ENCODE measurements around the gene C12orf76. TPM values are rescaled to one million over a fixed set of nuclear protein-coding genes. Genes with fewer than 3 reads are reported as not detected.

The C12orf76 gene
- total and polyA plus RNA-seq, 2 of the 13 experiments (the other 11 are each of a cell fraction or from before 2014, with no cell fraction given), result 15.8 to 38.4 TPM

- TF ChIP-seq ZNF407 (CRISPR knock-in tag; IDR thresholded peaks at IDR 0.05; ENCODE audit: not compliant biosample characterization) (no peak), CEBPZ (IDR thresholded peaks at IDR 0.05; ENCODE audit: low read length) (no peak), ZNF703 (CRISPR knock-in tag; IDR thresholded peaks at IDR 0.05; ENCODE audit: borderline replicate concordance) (no peak), ZC3H13 (CRISPR knock-in tag; IDR thresholded peaks at IDR 0.05) (no peak), REL (CRISPR knock-in tag; conservative IDR thresholded peaks at IDR 0.05) (no peak), HIC2 (CRISPR knock-in tag; IDR thresholded peaks at IDR 0.05; ENCODE audit: low read depth) (no peak), HMGXB4 (CRISPR knock-in tag; IDR thresholded peaks at IDR 0.05; ENCODE audit: borderline replicate concordance in 1 of 2, low read depth in 1 of 2) (peak in 1 of 2 experiments; percentile 25; a peak in 1 of 4 replicates), KLF6 (CRISPR knock-in tag; IDR thresholded peaks at IDR 0.05) (no peak)
Measured at GRCh38 chr12:110090266-110091135, 42.2 kb upstream of the C12orf76 start (continued).

Measured in HepG2 (cell line).